ENCODE data around the gene LCT. TPM values are rescaled to one million over a fixed set of nuclear protein-coding genes. Genes with fewer than 3 reads are reported as not detected.
A peak's percentile ranks its signal among the peaks of the same experiment; 100 is the strongest.

Gene LCT
- total and polyA plus RNA-seq, 2 of the 13 experiments (the other 11 are each of a cell fraction or from before 2014, with no cell fraction given), result not detected

DNA sequence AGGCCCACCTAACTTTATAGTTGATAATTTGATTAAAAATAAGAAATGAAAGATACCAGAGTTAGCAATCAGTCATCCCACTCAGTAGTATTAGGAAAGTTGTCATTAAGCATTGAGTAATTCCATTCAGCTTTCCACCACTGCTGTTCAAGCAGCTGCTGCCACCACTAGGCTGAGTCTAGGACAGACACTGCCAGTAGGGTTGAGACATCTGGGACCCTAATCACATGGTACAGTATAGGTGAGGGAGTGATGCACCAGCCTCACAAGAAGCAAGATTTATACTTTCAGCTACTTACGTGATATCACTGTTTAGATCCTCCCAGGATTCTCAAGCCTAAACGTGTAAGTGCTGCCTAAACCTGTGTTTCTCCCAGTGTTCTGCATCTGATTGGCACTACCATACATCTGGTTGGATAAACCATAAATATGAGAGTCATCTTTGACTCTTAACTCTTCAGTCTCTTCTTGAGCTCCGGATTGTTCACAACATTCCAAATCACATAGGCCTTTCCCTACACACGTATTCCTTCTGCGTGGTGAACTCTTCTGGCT lies 92.1 kb downstream of the LCT start (continued):
- TF ChIP-seq ZBTB3 (CRISPR knock-in tag; IDR thresholded peaks at IDR 0.05; ENCODE audit: borderline replicate concordance, low read depth), result no peak
- TF ChIP-seq TAF15 (IDR thresholded peaks at IDR 0.05; ENCODE audit: low read depth, low read length, poor library complexity, severe bottlenecking), result no peak
- TF ChIP-seq TP53 (CRISPR knock-in tag; conservative IDR thresholded peaks at IDR 0.05), result no peak
- no peak for TF ChIP-seq HNRNPUL1 (IDR thresholded peaks at IDR 0.05; ENCODE audit: low read depth, low read length)
- no peak for TF ChIP-seq KDM5B (CRISPR knock-in tag; IDR thresholded peaks at IDR 0.05; ENCODE audit: borderline replicate concordance)
- TF ChIP-seq KLF11 (CRISPR knock-in tag; IDR thresholded peaks at IDR 0.05), result no peak
- no peak for TF ChIP-seq PAX8 (CRISPR knock-in tag; IDR thresholded peaks at IDR 0.05; ENCODE audit: borderline replicate concordance)
- no peak for TF ChIP-seq BORCS8-MEF2B (CRISPR knock-in tag; IDR thresholded peaks at IDR 0.05)
- 0 out of 2 replicates have a peak, but pooled peaks have one; percentile 55 for TF ChIP-seq RBFOX2 (IDR thresholded peaks at IDR 0.05; ENCODE audit: low read depth, low read length)
- no peak for TF ChIP-seq ZNF124 (CRISPR knock-in tag; IDR thresholded peaks at IDR 0.05)
- TF ChIP-seq MBNL3 (CRISPR knock-in tag; conservative IDR thresholded peaks at IDR 0.05), result no peak
- TF ChIP-seq JUNB (CRISPR knock-in tag; IDR thresholded peaks at IDR 0.05; ENCODE audit: borderline replicate concordance), result no peak
- no peak for TF ChIP-seq NBN (conservative IDR thresholded peaks at IDR 0.05)
- no peak for TF ChIP-seq MED13 (CRISPR knock-in tag; IDR thresholded peaks at IDR 0.05)
- TF ChIP-seq MEF2D (CRISPR knock-in tag; IDR thresholded peaks at IDR 0.05), result no peak
- no peak for TF ChIP-seq KDM2A (CRISPR knock-in tag; IDR thresholded peaks at IDR 0.05; ENCODE audit: borderline replicate concordance, low read depth)
- no peak for TF ChIP-seq ZNF816 (CRISPR knock-in tag; IDR thresholded peaks at IDR 0.05; ENCODE audit: borderline replicate concordance)
- no peak for TF ChIP-seq HCFC1 (IDR thresholded peaks at IDR 0.05; ENCODE audit: low read depth, low read length)
- no peak for TF ChIP-seq ZGPAT (CRISPR knock-in tag; IDR thresholded peaks at IDR 0.05)
- no peak for TF ChIP-seq KAT2B (IDR thresholded peaks at IDR 0.05; ENCODE audit: borderline replicate concordance, low read depth, low read length)
- TF ChIP-seq ZNF879 (CRISPR knock-in tag; IDR thresholded peaks at IDR 0.05), result no peak
- peak; percentile 22; the same call in 1 of the 2 replicates for TF ChIP-seq ZBTB33 (CRISPR knock-in tag; IDR thresholded peaks at IDR 0.05)
- no peak for TF ChIP-seq GTF2F1 (IDR thresholded peaks at IDR 0.05; ENCODE audit: low read length)
- peak; percentile 58 for TF ChIP-seq TEAD3 (CRISPR knock-in tag; optimal IDR thresholded peaks at IDR 0.05; ENCODE audit: borderline replicate concordance)
- TF ChIP-seq ZNF446 (CRISPR knock-in tag; IDR thresholded peaks at IDR 0.05), result no peak
- TF ChIP-seq NCOA5 (CRISPR knock-in tag; IDR thresholded peaks at IDR 0.05), result no peak
- TF ChIP-seq ZNF570 (CRISPR knock-in tag; IDR thresholded peaks at IDR 0.05; ENCODE audit: borderline replicate concordance), result no peak
- no peak for TF ChIP-seq ZFP82 (CRISPR knock-in tag; IDR thresholded peaks at IDR 0.05; ENCODE audit: borderline replicate concordance)
- TF ChIP-seq HIVEP1 (CRISPR knock-in tag; IDR thresholded peaks at IDR 0.05), result no peak
- TF ChIP-seq SAP130 (CRISPR knock-in tag; IDR thresholded peaks at IDR 0.05; ENCODE audit: low read depth), result peak; percentile 43; the same call in 1 of the 2 replicates
- TF ChIP-seq ZMYM4 (CRISPR knock-in tag; IDR thresholded peaks at IDR 0.05), result 0 out of 2 replicates have a peak, but pooled peaks have one; percentile 27
- TF ChIP-seq HDAC2 (CRISPR knock-in tag; IDR thresholded peaks at IDR 0.05), result 0 out of 2 replicates have a peak, but pooled peaks have one; percentile 23

Measured in HepG2 (cell line).